Measurements from ENCODE around the gene MYLK4. TPM values are rescaled to one million over a fixed set of nuclear protein-coding genes. Genes with fewer than 3 reads are reported as not detected.
A peak's percentile ranks its signal among the peaks of the same experiment; 100 is the strongest.

MYLK4 gene
- total and polyA plus RNA-seq, 2 of the 13 experiments (the other 11 are each of a cell fraction or from before 2014, with no cell fraction given), result 0.26 to 0.29 TPM

DNA sequence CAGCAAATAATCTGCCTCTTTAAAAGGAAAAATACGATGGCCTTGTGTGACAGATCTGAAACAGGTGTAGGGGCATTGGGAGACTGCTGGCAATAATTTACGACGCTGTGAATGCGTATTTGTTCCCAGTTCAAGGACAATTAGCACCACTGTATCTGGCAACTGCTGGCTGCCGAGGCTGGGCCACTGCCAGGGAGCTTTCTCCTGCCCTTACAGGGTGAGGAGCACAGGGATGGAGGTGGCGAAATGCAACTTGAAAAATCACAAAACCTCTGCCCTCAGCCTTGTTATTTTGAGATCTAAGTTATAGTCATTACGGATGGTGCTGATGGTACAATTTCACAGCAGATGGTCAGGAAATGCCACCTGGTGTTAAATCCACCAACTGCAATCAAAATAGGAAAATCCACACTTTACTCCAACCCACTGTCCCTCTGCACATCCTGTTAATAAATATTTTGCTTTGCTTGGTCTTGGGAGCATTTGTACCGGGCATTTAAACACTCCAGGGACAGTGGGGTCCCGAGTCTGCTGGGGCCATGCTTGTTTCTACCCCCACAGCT is 6.4 kb downstream of the MYLK4 start (continued):
- TF ChIP-seq, protein P1, sequence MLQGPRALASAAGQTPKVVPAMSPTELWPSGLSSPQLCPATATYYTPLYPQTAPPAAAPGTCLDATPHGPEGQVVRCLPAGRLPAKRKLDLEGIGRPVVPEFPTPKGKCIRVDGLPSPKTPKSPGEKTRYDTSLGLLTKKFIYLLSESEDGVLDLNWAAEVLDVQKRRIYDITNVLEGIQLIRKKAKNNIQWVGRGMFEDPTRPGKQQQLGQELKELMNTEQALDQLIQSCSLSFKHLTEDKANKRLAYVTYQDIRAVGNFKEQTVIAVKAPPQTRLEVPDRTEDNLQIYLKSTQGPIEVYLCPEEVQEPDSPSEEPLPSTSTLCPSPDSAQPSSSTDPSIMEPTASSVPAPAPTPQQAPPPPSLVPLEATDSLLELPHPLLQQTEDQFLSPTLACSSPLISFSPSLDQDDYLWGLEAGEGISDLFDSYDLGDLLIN (CRISPR knock-in tag; IDR thresholded peaks at IDR 0.05; ENCODE audit: borderline replicate concordance), result no peak
- no peak for TF ChIP-seq GMEB2 (CRISPR knock-in tag; IDR thresholded peaks at IDR 0.05; ENCODE audit: low read depth)
- TF ChIP-seq EP300 (IDR thresholded peaks at IDR 0.05; ENCODE audit: low read depth in 2 of 2, low read length in 2 of 2), result peak in 1 of 2 experiments; percentile 5; a peak in 1 of 4 replicates
- TF ChIP-seq EP300 (CRISPR knock-in tag; IDR thresholded peaks at IDR 0.05; ENCODE audit: borderline replicate concordance), result no peak
- TF ChIP-seq ZNF790 (CRISPR knock-in tag; IDR thresholded peaks at IDR 0.05; ENCODE audit: borderline replicate concordance), result no peak
- peak; percentile 19 for TF ChIP-seq SKI (IDR thresholded peaks at IDR 0.05; ENCODE audit: partially characterized antibody)
- no peak for TF ChIP-seq PTBP1 (IDR thresholded peaks at IDR 0.05; ENCODE audit: low read depth, low read length, poor library complexity, severe bottlenecking)
- TF ChIP-seq TEAD2 (CRISPR knock-in tag; IDR thresholded peaks at IDR 0.05), result no peak
- TF ChIP-seq TOE1 (CRISPR knock-in tag; IDR thresholded peaks at IDR 0.05), result no peak
- no peak for TF ChIP-seq CBX1 (IDR thresholded peaks at IDR 0.05; ENCODE audit: low read depth)
- peak; percentile 41 for TF ChIP-seq ASH2L (IDR thresholded peaks at IDR 0.05; ENCODE audit: insufficient read length, low read depth, low read length)
- no peak for TF ChIP-seq ZNF607 (CRISPR knock-in tag; IDR thresholded peaks at IDR 0.05; ENCODE audit: borderline replicate concordance)
- TF ChIP-seq HDAC2 (CRISPR knock-in tag; IDR thresholded peaks at IDR 0.05), result no peak
- no peak for TF ChIP-seq ZC3H4 (CRISPR knock-in tag; IDR thresholded peaks at IDR 0.05; ENCODE audit: borderline replicate concordance)
- TF ChIP-seq, protein P2, sequence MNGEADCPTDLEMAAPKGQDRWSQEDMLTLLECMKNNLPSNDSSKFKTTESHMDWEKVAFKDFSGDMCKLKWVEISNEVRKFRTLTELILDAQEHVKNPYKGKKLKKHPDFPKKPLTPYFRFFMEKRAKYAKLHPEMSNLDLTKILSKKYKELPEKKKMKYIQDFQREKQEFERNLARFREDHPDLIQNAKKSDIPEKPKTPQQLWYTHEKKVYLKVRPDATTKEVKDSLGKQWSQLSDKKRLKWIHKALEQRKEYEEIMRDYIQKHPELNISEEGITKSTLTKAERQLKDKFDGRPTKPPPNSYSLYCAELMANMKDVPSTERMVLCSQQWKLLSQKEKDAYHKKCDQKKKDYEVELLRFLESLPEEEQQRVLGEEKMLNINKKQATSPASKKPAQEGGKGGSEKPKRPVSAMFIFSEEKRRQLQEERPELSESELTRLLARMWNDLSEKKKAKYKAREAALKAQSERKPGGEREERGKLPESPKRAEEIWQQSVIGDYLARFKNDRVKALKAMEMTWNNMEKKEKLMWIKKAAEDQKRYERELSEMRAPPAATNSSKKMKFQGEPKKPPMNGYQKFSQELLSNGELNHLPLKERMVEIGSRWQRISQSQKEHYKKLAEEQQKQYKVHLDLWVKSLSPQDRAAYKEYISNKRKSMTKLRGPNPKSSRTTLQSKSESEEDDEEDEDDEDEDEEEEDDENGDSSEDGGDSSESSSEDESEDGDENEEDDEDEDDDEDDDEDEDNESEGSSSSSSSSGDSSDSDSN (CRISPR knock-in tag; IDR thresholded peaks at IDR 0.05), result 0 out of 2 replicates have a peak, but pooled peaks have one; percentile 17
- TF ChIP-seq RERE (CRISPR knock-in tag; IDR thresholded peaks at IDR 0.05; ENCODE audit: low read depth), result no peak
- TF ChIP-seq PREB (CRISPR knock-in tag; IDR thresholded peaks at IDR 0.05), result no peak
- peak; percentile 34 for TF ChIP-seq XRCC5 (optimal IDR thresholded peaks at IDR 0.05; ENCODE audit: low read length)

Measured in HepG2 (cell line).